Measurements from ENCODE around the gene GDF15.

- TF ChIP-seq POLR2AphosphoS5 (IDR thresholded peaks at IDR 0.05; ENCODE audit: borderline replicate concordance, low read depth, low read length) = peak; percentile 64; the same call in 1 of the 2 replicates
- TF ChIP-seq FOXP2 (optimal IDR thresholded peaks at IDR 0.05; ENCODE audit: control extremely low read depth, extremely low read length, insufficient read depth) = peak; percentile 58
- TF ChIP-seq EZH2 (IDR thresholded peaks at IDR 0.05) = no peak
Measured at GRCh38 chr19:18415178-18415867, 29.4 kb downstream of the GDF15 start.
